Measurements from ENCODE around the gene PDC. TPM values are rescaled to one million over a fixed set of nuclear protein-coding genes. Genes with fewer than 3 reads are reported as not detected.
"Not testable (repeated sequence)": the region's sequence is repeated elsewhere in the genome, so short reads cannot be mapped to it uniquely, and the experiment has no call there.

The PDC gene
- total RNA-seq, 1 experiment from 2014 or later = not detected

DNA sequence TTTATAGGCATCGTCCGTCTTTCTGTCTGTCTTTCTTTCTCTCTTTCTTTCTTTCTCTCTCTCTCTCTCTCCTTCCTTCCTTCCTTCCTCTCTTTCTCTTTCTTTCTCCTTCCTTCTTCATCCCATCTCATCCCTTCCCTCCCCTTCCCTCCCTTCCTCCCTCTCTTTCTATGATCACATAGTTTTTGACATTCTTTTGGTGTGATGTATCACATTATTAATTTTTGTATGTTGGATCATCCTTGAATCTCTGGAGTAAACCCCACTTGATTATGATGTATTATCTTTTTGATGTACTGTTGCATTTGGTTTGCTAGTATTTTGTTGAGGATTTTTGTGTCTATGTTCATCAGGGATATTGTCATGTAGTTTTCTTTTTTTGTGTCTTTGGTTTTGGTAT lies 59.5 kb downstream of the PDC start:
- H3K36me3 ChIP-seq (replicated peaks; ENCODE audit: control insufficient read depth, insufficient read depth, low read length); DNase-seq; H3K27me3 ChIP-seq (ENCODE audit: control insufficient read depth, insufficient read depth, low read length): not testable (repeated sequence)

More for the DNA sequence above, 59.5 kb downstream of the PDC start:
- not testable (repeated sequence) for H3K4me3 ChIP-seq (ENCODE audit: insufficient read depth, low read depth, low read length)

Other genes starting within 250 kb of the PDC start
- gene PRG4, start 164.8 kb downstream of the PDC start, total RNA-seq (2014; rRNA removed; shearing (Covaris generic)) = 0.17 and 0.26 TPM in 2 replicates
- gene TPR, start 85.9 kb downstream of the PDC start, total RNA-seq (2014; rRNA removed; shearing (Covaris generic)) = 99.3 and 123 TPM in 2 replicates
- 18.1 and 28.5 TPM in 2 replicates for gene ODR4, start 85.3 kb downstream of the PDC start, total RNA-seq (2014; rRNA removed; shearing (Covaris generic))
- gene PTGS2, start 219.3 kb upstream of the PDC start, total RNA-seq (2014; rRNA removed; shearing (Covaris generic)) = 0.38 and 1.7 TPM in 2 replicates